Ovary (tissue), 3 donors: ENCODE data around the gene PTPN3.

Source experiments
- EP300 ChIP-seq: sonication (generic); formaldehyde crosslinking; IDR thresholded peaks from one replicate; pipeline ENCODE4 v1.6.1; 2017; ENCODE audit warnings: antibody characterized with exemption
- POLR2A ChIP-seq: fragments of 450-650 bp; IDR thresholded peaks from one replicate; pipeline ENCODE4 v1.6.1; 2017; ENCODE audit warnings: antibody characterized with exemption, mild to moderate bottlenecking, moderate library complexity
- TF ChIP-seq, protein P1 (sequence below), 3 donors: fragments of 450-650 bp in 2 of 3; fragments of 200-600 bp in 1 of 3; IDR thresholded peaks; one replicate each; pipeline versions ENCODE4 v1.5.1 to v1.8.0; 2016 to 2022; ENCODE audit warnings: antibody characterized with exemption in 3 of 3, mild to moderate bottlenecking in 1 of 3
- donor health status: DM: no; HTN: no; CAD: no.

DNA sequence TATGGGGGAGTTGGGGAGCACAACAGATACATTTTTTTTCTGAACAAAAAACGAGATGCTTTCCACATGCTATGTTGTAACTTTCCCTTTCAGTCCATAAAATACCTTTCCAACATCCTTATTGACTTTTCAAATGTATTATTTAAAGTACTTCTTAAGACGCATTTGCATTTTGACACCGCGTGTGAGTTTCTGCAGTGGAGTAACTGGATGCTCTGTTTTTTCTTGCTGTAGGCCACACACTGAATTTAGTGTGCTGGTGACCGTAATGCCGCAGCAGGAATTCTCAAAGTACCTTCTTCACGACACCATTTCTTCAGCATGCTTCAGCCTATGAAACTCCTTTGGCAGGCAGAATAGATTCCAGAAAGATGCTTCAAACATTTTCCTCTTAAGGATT is 163.0 kb downstream of the PTPN3 start:
- TF ChIP-seq POLR2A (no peak), EP300 (no peak)
- TF ChIP-seq, protein P1, sequence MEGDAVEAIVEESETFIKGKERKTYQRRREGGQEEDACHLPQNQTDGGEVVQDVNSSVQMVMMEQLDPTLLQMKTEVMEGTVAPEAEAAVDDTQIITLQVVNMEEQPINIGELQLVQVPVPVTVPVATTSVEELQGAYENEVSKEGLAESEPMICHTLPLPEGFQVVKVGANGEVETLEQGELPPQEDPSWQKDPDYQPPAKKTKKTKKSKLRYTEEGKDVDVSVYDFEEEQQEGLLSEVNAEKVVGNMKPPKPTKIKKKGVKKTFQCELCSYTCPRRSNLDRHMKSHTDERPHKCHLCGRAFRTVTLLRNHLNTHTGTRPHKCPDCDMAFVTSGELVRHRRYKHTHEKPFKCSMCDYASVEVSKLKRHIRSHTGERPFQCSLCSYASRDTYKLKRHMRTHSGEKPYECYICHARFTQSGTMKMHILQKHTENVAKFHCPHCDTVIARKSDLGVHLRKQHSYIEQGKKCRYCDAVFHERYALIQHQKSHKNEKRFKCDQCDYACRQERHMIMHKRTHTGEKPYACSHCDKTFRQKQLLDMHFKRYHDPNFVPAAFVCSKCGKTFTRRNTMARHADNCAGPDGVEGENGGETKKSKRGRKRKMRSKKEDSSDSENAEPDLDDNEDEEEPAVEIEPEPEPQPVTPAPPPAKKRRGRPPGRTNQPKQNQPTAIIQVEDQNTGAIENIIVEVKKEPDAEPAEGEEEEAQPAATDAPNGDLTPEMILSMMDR (IDR thresholded peaks at IDR 0.05): no peak
